Ascending aorta (tissue), 2 donors: Measurements from ENCODE around the gene NBL1. TPM values are rescaled to one million over a fixed set of nuclear protein-coding genes. Genes with fewer than 3 reads are reported as not detected.
A peak's percentile ranks its signal among the peaks of the same experiment; 100 is the strongest.

Experiments
- DNase-seq, 2 donors: peaks; one replicate each; pipeline ENCODE4 v3.0.0-alpha.2; 2019; ENCODE audit warnings: low spot score in 2 of 2
- H3K27ac ChIP-seq, 2 donors: fragments of 200-600 bp; sonication (generic); one replicate each; pipeline ENCODE4 v1.5.1; 2016 to 2017; ENCODE audit warnings: mild to moderate bottlenecking in 1 of 2
- H3K27me3 ChIP-seq: fragments of 200-600 bp; sonication (generic); one replicate; pipeline ENCODE4 v1.5.1; 2017
- H3K36me3 ChIP-seq, 2 donors: fragments of 200-600 bp; sonication (generic); one replicate each; pipeline ENCODE4 v1.5.1; 2016
- H3K4me1 ChIP-seq, 2 donors: fragments of 200-600 bp; sonication (generic); one replicate each; pipeline ENCODE4 v1.5.1; 2016 to 2017; ENCODE audit warnings: mild to moderate bottlenecking in 1 of 2
- H3K4me3 ChIP-seq, 2 donors: fragments of 200-600 bp; sonication (generic); one replicate each; pipeline ENCODE4 v1.5.1; 2016 to 2017; ENCODE audit warnings: mild to moderate bottlenecking in 1 of 2
- H3K9me3 ChIP-seq, 2 donors: fragments of 200-600 bp; sonication (generic); one replicate each; pipeline ENCODE4 v1.5.1; 2016
- intact Hi-C: fragments of 100-400 bp; cut with DNase I; formaldehyde crosslinking; loops from one replicate; pipeline ENCODE4 v1.15.1; 2023
- total RNA-seq: library from RNA; depleted of rRNA; stranded (reverse); fragments of >200 nt; gene quantifications from one replicate; pipeline ENCODE4 v1.1.0, GENCODE V29; 2016
- TF ChIP-seq, protein P1 (sequence below), 3 experiments: fragments of 200-600 bp in 2 of 3; fragments of 450-650 bp in 1 of 3; sonication (generic) in 2 of 3; IDR thresholded peaks; one replicate each; pipeline ENCODE4 v1.5.1; 2016 to 2019; ENCODE audit warnings: antibody characterized with exemption in 3 of 3, mild to moderate bottlenecking in 1 of 3, moderate library complexity in 1 of 3

The NBL1 gene
- total RNA-seq, 1 donor from 2014 or later, result 157 TPM

DNA sequence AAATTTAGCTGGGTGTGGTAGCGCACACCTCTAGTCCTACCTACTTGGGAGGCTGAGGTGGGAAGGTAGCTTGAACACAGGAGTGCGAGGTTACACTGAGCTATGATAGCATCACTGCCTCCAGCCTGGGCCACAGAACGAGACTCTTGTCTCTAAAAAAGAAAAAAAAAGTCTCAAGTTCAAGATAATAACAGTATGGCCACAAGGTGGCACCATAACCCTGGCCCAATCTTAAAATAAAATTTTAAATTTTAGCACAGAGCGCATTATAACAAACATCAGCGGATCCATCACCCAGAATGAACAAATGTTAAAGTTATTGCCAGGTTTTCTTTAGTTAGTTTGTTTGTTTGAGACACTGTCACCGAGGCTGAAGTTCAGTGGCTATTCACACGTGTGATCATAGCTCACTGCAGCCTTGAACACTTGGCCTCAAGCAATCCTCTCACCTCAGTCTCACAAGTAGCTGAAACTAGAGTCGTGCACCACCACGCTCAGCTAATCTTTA, 17.7 kb downstream of the NBL1 start:
- Histone ChIP-seq H3K9me3 (no peaks in the 10 kb centered on the region), H3K36me3 (peaks cover 4 to 17% of the 10 kb centered on the region in 2 donors), H3K27me3 (peaks cover 10% of the 10 kb centered on the region), H3K4me1 (peaks cover 5 to 7% of the 10 kb centered on the region in 2 donors), H3K4me3 (no peak overlapping the region), H3K27ac (no peak overlapping the region)
- DNase-seq, result no peak
- TF ChIP-seq, protein P1, sequence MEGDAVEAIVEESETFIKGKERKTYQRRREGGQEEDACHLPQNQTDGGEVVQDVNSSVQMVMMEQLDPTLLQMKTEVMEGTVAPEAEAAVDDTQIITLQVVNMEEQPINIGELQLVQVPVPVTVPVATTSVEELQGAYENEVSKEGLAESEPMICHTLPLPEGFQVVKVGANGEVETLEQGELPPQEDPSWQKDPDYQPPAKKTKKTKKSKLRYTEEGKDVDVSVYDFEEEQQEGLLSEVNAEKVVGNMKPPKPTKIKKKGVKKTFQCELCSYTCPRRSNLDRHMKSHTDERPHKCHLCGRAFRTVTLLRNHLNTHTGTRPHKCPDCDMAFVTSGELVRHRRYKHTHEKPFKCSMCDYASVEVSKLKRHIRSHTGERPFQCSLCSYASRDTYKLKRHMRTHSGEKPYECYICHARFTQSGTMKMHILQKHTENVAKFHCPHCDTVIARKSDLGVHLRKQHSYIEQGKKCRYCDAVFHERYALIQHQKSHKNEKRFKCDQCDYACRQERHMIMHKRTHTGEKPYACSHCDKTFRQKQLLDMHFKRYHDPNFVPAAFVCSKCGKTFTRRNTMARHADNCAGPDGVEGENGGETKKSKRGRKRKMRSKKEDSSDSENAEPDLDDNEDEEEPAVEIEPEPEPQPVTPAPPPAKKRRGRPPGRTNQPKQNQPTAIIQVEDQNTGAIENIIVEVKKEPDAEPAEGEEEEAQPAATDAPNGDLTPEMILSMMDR (IDR thresholded peaks at IDR 0.05), result peak; percentile 54 to 78 (median 56)
- intact Hi-C loops, result loop anchor here (2.0 to 5.0 kb wide), 2 partner anchors 43 to 491 kb away; no protein-coding TSS in a partner anchor

GRCh38 chr1:19662313-19662712, 18.2 kb downstream of the NBL1 start:
- H3K27me3 ChIP-seq, result peaks cover 10% of the 10 kb centered on the region
- intact Hi-C loops, result loop anchor here (5.0 kb wide), 1 partner anchor 490 kb away; no protein-coding TSS in a partner anchor
- no peak overlapping the region for H3K4me3 ChIP-seq

GRCh38 chr1:19664453-19665185, 20.5 kb downstream of the NBL1 start, which contains the start of gene HTR6:
Gene HTR6 (plus strand): TSS chr1:19664875. CDS start chr1:19665754, 879 bp downstream.
- Histone ChIP-seq H3K27ac (no peak within 1 kb of the TSS), H3K9me3 (no peaks in the 10 kb centered on the region), H3K4me1 (peaks cover 3 to 7% of the 10 kb centered on the region in 2 donors), H3K4me3 (peak within 1 kb of the TSS; percentile 42 to 59), H3K36me3 (no peaks in the 10 kb centered on the region), H3K27me3 (peaks cover 10% of the 10 kb centered on the region)
- intact Hi-C loops, result loop anchor here (5.0 kb wide), 1 partner anchor 488 kb away; no protein-coding TSS in a partner anchor
- no peak for DNase-seq
- TF ChIP-seq, protein P1 (IDR thresholded peaks at IDR 0.05), result no peak

More at GRCh38 chr1:19662313-19662712, 18.2 kb downstream of the NBL1 start:
- TF ChIP-seq, protein P1 (IDR thresholded peaks at IDR 0.05), result no peak
- peaks cover 5 to 7% of the 10 kb centered on the region in 2 donors for H3K4me1 ChIP-seq
- DNase-seq, result no peak
- peaks cover 0 to 13% of the 10 kb centered on the region in 2 donors for H3K36me3 ChIP-seq
- H3K9me3 ChIP-seq, result no peaks in the 10 kb centered on the region
- H3K27ac ChIP-seq, result no peak overlapping the region

DNA sequence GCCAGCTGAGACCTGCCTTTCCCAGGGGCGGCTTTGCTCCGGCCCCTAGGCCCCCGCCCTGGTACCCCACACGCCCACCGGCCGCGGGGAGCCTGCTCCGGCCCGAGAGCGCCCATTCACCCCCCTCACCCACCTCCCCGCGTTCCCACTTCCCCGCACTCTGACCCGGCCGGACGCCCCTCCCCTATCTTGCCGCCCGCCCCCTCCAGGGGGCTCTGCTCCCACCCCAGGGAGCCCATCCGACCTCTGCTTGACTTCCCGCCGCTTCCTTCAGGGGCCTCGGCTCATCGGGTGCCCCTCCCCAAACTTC, 21.0 kb downstream of the NBL1 start:
- TF ChIP-seq, protein P1 (IDR thresholded peaks at IDR 0.05), result no peak
- no peak overlapping the region for H3K27ac ChIP-seq
- peaks cover 10% of the 10 kb centered on the region for H3K27me3 ChIP-seq
- H3K4me3 ChIP-seq, result peak overlapping the region; percentile 42 to 59
- H3K9me3 ChIP-seq, result no peaks in the 10 kb centered on the region
- peaks cover 2 to 7% of the 10 kb centered on the region in 2 donors for H3K4me1 ChIP-seq
- DNase-seq, result no peak
- no peaks in the 10 kb centered on the region for H3K36me3 ChIP-seq
- intact Hi-C loops, result no loop called here

DNA sequence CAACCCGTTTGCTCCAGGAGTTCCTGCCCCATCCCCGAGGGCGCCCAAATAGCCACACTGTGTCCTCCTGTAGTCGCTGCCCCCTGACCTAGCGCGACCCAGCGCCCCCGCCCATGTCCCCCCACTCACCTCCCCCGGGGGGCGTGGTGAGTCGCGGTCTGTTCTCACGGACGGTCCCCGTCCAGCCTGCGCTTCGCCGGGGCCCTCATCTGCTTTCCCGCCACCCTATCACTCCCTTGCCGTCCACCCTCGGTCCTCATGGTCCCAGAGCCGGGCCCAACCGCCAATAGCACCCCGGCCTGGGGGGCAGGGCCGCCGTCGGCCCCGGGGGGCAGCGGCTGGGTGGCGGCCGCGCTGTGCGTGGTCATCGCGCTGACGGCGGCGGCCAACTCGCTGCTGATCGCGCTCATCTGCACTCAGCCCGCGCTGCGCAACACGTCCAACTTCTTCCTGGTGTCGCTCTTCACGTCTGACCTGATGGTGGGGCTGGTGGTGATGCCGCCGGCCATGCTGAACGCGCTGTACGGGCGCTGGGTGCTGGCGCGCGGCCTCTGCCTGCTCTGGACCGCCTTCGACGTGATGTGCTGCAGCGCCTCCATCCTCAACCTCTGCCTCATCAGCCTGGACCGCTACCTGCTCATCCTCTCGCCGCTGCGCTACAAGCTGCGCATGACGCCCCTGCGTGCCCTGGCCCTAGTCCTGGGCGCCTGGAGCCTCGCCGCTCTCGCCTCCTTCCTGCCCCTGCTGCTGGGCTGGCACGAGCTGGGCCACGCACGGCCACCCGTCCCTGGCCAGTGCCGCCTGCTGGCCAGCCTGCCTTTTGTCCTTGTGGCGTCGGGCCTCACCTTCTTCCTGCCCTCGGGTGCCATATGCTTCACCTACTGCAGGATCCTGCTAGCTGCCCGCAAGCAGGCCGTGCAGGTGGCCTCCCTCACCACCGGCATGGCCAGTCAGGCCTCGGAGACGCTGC, 21.7 kb downstream of the NBL1 start:
- Histone ChIP-seq H3K9me3 (no peaks in the 10 kb centered on the region), H3K27me3 (peaks cover 10% of the 10 kb centered on the region), H3K4me1 (peaks cover 2 to 7% of the 10 kb centered on the region in 2 donors), H3K36me3 (no peaks in the 10 kb centered on the region), H3K27ac (no peak overlapping the region), H3K4me3 (peak overlapping the region; percentile 42 to 59)
- intact Hi-C loops, result no loop called here
- TF ChIP-seq, protein P1 (IDR thresholded peaks at IDR 0.05), result no peak
- no peak for DNase-seq
